KG1 (cell line): ENCODE results near the gene SPATA19.

Experiments
- DNase-seq: peaks from one replicate; lab custom pipeline; 2025; lab: John Stamatoyannopoulos, UW

The SPATA19 gene

DNA sequence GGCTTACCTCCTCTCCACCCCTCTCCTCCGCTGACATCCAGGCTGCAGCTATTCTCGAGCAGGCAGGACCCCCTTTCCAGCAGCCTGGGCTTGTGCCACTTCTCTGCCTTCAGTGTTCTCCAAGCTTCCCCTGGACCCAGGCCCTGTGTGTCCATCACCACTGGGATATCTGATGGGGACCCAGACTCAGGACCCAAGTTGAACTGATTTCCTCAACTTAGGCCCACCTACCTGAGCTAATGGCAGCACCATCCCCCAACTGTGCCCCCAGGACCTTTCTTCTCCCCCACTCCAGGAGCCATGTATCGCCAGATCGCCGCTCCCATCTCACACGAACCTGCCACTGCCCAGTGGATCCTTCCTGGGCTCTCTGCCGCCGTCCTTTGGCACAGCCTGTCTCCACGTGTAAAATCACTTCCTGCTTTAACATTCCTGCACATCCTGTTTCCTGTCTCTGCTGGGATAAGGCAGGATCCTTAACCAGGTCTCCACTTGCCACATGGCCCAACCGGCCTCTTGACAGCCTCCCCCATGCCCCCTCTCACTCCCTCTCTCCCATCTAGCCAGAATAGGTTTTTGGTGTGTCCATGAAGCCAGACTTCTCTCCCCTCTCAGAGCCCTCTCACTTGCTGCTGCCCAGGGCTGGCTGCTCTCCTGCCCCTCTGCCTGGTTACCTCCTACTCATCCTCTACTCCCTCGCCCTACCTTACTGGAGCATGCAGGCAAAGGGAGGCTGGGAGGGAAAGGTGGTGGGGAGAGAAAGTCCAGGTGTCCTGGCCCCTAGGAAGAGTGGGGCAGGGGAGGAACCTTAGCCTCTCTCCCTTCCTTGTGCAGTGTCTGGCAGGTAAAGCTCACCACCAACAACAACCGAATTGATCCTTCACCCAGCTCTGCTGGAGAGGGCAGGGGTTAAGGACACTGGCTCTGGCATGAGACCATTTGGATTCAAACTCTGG, 9.4 kb downstream of the SPATA19 start:
- DNase-seq = no peak

DNA sequence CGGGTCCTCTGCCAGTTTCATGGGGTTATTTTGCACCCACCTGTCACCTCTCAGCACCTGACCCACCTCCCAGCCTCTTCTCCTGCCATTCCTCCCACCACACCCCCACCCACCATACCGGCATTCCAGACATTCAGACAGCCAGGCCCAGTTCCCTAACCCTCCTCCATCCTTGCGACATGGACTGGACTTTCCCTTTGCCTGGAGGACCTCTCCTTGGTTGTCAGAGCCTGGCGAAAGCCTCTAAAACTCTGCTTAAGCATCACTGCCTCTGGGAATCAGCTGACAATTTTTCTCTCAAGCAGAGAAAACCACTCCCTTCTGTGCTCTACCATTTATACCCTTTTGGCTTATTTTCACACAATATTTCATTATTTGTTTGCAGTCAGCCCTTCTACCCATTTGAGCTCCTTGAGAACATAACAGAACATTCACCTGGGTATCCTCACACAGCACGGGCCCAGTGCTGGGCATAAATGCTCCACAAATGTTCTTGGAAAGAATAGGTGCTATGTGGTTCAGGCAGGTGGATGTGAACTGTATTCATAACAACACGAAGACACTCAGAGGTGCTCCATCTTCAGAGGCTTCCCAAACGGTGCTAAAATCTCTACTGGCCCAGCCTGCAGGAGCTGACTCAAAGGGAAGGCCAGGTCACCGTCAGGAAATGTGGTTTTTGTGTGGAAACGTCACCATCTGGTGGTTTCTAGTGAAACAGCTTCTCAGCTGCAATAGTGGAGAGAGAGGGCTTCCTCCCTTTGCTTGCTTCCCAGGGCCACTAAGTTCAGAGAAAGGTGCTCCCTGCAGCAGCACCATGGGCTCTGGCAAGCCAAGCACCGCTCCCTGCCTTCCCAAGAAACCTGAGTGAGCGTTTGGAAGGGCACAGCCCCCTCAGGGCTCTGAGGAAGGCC, 10.4 kb downstream of the SPATA19 start:
- peak; percentile 50 for DNase-seq

DNA sequence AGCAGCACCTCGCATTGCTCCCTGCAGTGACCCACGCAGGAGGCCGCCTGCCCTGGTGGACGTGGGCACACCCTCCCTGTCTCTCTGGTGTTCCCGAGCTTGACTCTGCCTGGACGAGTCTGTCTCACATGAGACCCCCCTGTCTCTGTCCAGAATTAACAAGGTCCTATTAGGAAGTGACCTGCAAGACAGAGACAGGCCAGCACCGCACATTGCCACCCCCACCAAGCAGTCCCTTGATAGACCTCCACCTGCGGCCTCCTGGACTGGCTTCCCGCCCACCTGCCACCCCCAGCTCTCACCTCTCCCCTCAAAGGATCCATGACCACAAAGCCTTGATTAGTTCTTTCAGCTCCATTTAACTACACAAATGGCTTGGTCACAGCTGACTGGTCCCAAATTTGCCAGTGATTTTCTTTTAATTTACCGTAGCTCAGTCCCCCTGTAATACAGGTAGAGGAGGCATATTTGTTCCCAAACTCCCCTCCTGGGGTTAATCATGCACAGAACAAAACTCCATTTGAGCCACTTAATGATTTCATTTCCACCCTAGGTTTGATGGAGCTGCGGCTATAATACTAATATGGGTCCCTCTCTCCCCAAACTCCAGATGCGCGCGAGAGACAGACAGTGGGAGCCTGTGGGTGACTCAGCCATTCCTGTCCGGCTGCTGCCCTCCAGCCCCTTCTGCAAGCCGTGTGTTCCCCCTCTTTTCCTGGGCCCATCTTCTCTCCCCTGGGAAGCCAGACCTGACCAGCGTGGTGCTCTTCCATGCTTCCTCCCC, 11.2 kb downstream of the SPATA19 start:
- no peak for DNase-seq

DNA sequence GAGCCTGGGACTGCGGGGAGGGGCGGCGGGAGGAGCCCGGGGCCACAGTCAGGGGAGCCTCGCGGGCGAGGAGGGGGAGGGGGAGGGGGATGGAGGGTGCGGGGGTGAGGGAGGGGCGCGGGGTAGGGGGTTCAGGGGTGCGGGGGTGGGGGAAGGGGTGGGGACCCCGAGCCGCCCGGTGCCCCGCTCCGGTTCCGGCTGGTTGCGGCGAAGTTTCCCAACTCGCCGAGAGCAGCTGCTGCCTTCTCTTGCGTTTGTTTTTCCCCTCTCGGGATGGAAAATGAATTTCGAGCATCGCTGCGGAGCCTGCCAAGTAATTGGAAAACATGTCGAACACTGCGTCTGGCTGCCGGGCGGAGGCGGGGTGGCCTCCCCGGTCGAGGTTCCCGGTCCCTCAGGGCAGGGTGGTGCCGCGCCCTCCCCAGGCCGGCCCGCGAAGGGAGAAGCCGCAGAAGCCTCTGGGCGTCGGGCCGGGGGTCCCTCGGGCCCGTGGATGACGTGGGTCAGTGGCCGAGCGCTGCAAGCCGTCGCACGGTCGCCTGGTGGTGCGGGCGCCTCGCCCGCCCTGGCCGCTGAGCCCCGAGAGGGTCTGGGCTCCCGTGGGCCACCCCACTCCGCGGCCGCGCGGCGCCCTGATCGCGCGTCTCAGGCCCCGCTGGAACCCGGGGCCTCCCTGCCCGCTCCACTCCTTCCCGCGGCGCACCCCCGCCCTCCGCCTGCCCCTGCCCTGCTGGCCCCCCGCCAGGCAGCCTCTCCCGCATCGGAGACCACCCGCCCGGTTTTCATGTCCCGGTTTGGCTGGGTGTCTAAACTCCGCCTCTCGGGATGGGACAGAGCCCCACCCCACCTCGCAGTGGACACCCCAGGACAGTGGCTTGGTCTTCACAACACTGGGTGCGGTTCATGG, 12.1 kb downstream of the SPATA19 start:
- DNase-seq = no peak

DNA sequence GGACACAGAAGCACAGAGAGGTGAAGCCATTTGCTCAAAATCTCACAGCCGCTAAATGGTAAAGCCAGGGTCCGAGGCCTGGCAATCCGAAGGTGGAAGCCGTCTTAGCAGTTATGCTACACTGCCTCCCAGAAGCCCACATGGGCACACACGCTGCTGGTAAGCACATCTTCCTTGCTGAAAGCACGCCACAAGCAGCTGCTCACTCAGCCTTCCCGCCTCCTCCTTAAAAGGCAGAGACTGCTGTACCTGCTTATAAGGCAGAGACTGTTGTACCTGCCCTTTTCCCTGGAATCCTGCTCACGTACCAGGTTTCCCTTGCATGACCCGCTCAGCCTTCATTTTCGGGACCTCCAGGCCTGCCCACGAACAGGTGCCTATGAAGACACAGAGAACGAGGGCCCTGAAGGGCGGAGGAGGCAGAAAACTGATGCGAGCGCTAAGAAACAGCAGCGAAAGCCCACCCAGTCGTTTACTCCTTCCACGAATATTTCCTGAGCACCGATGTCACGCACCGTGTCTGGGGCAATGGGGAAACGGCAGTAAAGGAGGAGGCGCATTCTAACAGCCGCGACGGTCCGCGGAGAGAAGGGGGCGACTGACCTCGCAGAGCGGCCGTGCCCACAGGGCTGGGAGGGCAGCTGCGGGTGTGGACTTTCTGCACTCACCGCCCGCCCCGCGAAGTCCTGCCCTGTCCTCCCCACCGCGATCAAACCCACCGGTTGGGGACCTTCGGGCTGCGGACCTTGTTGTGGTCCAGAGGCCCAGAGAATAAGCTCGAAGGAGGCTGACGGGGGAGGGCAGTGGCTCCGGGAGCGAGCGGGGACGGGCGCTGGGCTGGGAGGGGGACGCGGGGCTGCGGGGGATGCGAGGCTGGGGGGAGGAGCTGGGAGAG, 13.0 kb downstream of the SPATA19 start:
- no peak for DNase-seq

DNA sequence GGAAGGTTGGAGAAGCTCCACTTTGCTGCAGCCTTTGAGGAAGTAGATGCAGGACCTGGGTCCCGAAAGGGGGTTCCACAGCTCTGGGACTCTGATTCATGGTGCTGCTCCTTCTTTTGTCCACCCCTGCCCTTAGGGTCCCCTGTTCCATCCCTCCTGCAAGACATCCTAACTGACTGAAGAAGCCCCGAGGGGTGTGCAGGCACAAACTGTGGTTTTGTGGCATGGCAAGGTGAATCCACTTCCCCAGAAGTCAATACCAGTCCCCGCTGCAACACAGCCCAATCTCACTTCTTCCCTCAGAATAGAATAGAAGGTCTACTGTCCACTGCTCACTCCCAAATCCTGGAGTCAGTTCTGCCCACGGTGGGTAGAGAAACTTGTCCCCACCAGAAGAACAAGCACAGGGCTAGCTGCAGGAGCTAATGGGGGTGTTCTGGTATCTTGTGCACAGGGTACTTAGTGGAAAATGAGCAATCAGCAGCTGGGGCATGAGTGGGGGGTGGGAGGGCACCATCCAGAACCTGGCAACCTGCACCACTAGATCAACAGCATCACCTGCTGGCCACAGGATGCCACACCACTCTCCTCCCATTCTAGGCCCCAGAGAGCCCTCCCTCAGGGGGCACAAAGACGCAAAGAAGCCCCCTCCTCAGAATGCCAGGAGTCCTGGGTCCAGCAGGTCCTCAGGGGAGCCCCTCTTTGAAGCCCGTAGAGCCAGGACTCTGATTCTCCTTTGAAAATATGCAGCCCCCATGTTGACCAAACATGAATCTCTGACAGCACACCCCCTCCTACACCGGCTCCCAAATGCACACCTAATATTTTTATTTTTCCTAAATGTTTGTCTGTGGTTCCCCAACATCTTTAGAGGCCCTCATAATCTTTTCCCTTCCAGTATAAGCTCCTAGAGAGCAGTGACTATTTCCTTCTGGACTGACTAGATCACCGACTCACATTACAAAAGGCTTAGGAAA, 14.1 kb downstream of the SPATA19 start:
- DNase-seq = no peak

DNA sequence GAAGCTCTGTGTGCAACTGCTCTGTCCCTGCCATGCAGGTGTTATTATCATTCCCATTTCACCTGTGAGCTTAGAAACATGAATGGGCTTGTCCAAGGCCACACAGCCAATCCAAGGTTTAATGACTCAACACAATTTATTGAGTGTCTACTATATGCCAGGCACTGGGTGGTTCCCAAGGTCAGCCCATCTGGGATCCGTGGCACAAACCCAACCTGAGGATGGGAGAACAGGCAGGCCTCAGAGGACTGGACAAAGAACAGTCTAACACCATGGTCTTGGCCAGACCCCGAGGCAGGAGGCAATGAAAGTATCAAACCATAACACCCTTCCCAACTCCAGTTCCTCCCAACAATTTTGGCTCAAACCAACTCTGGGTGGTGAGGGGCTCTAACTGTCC, 15.7 kb downstream of the SPATA19 start:
- no peak for DNase-seq

DNA sequence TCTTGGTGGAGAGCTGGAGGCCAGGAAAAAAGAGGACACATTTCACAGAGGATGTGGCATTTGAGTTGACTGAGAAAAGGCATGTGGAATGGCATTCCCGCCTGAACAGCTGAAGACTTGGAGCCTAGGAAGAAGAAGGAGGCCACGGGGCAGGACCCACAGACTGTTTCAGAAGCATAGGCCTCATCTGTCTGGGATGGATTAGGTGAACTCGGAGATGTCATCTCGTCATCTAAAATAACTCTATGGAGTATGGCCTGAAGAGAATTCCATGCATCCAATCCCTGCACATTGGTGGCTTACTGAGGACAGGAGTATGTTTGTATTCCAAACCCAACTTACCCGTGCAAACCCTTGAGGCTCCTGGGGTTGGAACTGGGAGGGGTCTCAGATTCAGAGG, 16.4 kb downstream of the SPATA19 start:
- no peak for DNase-seq

DNA sequence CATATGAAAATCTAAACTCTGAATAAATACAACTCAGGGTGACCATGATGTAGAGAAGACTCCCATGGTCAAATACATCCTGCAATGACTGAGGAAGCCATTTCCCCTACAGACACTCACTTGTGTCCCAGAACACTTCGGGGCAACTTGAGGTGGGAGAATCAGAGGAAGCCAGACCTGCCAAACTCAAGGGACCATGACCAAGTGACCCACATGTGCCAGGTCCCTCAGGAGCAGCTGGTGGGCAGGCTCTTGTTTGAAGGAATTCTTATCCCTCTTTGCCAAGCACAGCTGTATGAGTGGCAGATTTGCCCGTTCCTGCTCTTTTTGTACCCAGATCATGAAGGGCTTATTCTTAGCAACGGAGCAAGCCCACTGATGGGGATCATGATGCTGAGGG, 17.8 kb downstream of the SPATA19 start:
- no peak for DNase-seq

DNA sequence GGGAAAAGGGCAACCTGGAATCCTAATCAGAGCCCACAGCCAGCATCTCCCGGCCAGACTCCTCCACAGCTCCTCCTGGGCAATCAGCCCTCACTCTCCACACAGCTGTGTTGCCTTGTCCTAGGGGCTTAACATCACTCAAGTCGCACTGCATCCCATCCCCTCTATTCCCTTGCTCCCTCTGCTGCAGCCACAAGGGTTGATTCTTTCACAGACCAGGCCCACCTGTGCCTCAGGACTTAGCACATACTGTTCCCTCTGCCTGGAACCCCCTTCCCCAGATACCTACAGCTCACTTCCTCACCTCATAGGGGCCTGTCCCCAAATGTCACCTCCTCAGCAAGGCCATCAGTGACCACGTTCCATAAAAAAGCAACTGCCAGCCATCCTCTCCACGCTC, 18.4 kb downstream of the SPATA19 start:
- no peak for DNase-seq

DNA sequence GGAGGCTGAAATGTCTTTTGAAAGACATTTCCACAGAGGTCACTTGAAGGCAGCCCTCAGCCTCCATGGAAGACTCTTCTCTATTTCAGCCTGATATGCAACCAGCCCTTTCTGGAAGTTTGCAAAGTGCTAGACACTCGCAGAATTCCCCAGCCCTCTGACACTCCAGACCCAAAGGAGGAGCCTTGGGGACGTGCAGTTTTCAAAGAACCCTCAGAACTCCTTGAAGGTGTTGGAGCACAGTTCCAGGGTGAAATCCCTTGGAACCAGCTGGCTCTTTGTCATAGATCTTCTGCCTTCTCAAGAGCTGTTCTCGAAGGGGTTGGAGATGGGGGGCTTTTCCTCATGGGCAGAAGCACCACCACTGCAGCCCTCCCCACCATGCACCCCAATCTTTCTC, 19.6 kb downstream of the SPATA19 start:
- no peak for DNase-seq

DNA sequence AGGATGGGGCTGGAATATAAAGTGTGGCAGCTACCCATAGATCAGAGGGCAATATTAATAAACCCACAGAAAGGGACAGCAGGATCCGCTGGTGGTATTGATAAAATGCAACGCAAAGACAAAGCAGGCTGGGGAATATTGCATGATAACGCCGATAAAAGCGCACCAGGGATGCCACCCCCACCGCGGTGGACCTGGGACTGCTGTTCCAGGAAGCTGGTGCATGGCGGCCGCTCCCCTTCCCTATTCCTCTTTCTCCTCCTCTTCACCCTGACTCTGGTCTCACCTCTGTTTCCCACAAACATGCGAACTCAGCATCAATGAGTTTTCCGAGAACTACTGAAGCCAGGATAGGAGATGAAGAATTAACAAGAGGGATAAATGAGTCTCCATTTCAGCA, 20.2 kb downstream of the SPATA19 start:
- no peak for DNase-seq

DNA sequence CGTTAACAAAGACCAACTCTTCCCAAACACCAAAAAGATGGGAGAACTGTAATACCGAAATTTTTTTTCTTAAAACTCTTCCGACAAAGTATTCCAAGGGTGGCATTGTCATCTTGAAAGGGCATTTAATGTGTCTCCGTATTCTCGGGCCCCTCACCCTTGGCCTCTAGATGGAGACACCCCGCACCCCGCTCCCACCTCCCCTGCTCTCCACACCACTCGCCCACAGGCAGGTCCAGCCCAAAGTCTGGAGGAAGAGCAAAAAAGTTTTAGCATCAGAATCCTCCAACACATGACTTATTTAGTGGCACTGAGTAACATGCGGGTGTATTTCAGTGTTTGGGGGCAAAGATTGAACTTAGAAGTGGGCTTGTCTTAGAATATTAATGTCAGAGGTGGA, 20.7 kb downstream of the SPATA19 start:
- DNase-seq = no peak

DNA sequence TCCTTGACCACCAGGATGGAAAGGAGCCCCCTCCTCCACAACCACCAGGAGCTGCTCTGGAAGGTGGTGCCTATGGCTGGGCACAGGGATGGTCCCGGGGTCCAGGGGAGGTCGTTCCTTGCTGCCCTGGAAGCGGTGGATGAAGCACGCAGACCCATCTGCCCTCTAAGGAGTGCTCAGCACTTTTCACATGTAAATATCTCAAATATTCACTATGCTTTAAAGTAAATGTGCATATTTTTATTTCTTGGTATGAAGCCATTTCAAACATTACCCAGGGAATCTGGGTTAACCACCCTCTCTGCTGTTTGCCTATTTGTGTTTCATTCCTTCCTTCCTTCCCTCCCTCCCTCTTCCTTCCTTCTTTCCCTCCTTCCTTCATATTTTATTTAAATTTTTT, 21.7 kb downstream of the SPATA19 start:
- DNase-seq = no peak

DNA sequence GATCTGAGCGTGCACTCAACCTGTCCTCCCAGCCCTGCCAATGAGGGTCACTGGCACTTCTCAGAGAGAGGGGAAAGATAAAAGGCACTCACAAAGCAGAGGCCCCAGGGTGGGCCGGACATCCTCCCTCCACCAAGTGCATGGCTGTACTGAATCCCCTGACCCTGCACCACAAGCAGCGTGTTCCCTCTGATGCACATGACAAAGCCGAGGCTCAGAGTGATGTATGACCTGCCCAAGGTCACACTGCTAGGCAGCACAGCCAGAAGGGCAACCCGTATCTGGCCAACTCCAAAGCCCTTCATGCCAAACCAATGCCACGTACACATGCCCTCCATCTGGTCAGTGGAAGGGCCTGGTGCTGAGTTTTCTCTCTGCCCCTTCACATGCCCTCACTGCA, 22.1 kb downstream of the SPATA19 start:
- DNase-seq = no peak

DNA sequence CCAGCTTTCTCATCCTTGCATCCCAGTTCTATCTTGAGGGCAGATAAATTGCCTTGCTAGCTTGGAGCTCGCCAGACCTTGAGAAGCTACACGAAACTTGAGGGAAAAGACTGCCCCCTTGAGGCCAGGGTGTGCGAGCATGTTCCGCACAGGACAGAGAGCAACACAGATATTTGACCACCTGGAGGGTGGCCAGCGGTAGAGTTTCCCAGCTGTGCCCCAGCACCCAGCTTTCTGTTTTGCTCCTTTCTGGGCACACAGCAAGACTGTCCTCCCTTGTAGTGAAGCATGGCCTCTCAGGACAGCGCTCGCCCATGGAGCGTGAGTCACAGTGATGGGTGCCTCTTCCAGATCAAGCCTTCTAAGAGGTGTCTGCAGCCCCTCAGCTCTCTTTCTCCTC, 23.5 kb downstream of the SPATA19 start:
- DNase-seq = no peak

DNA sequence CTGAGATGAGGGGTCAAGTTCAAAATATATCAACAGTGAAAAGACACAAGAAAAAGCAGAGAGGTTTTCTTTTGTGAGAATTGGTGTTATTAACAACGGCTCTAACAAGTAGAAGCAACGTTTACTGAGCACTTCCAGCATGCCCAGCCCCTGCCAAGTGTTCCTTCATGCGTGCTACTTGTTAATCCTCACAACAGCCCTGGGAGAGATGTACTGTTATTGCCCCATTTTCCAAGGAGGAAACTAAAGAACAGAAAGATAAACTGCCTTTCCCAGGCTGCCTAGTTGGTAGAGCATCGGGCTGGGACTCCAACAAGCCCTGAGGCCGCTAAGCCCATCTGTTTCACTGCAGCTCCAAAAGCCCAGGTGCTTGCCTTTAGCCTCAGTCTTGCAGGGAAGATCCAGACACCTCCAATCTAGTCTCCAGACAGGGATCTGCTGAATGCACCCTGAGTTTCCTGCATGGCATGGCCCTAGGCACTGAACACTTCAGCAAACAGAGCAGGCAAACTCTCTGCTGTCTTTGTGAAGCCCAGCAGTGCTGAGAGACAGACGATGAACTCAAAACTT, 25.5 kb downstream of the SPATA19 start:
- DNase-seq = no peak

DNA sequence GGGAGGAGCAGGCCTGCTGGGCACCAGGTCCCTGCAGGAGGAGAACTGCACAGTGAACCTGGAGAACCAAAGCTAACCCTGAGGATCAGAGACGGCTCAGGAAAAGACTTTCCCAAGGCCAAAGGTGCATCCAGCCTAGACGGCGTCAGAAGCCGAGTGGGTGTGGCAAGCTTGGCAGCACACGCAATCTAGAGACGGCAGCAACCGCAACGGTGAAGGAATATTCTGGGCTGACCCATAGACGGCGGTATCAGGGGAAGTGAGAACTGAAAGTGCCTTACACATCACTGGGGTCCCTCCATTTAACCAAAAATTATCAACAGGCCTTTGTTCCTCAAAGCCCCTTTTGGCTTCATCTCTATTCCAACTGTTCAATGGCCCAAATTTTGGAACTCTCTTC, 26.2 kb downstream of the SPATA19 start:
- no peak for DNase-seq

DNA sequence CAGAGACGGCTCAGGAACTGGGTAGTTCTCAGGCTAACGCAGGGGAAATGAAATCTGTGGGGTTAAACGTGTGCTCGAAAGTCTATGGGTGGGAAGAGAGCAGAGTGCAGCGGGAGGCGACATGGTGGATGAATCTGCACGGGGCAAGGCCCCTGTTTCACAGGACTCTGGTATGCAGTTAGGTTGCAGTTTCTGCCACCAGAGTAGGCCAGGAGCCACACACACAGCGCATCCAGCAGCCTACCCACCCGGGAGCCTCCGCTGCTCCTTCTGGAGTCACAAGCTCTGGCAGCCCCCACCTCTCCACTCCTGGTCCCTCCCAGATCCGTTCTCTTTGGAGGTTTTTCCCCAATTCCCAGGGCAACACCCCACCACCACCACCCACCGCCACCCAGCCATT, 27.0 kb downstream of the SPATA19 start:
- no peak for DNase-seq
